NCI-H82 treated with DMSO at 0.1 percent for 48 hours (cell line): ENCODE data around the gene RAMP3.

Experiments used
- DNase-seq: peaks from one replicate; lab custom pipeline; 2025; ENCODE audit not compliant: unreplicated experiment; lab: John Stamatoyannopoulos, UW

RAMP3 gene

DNA sequence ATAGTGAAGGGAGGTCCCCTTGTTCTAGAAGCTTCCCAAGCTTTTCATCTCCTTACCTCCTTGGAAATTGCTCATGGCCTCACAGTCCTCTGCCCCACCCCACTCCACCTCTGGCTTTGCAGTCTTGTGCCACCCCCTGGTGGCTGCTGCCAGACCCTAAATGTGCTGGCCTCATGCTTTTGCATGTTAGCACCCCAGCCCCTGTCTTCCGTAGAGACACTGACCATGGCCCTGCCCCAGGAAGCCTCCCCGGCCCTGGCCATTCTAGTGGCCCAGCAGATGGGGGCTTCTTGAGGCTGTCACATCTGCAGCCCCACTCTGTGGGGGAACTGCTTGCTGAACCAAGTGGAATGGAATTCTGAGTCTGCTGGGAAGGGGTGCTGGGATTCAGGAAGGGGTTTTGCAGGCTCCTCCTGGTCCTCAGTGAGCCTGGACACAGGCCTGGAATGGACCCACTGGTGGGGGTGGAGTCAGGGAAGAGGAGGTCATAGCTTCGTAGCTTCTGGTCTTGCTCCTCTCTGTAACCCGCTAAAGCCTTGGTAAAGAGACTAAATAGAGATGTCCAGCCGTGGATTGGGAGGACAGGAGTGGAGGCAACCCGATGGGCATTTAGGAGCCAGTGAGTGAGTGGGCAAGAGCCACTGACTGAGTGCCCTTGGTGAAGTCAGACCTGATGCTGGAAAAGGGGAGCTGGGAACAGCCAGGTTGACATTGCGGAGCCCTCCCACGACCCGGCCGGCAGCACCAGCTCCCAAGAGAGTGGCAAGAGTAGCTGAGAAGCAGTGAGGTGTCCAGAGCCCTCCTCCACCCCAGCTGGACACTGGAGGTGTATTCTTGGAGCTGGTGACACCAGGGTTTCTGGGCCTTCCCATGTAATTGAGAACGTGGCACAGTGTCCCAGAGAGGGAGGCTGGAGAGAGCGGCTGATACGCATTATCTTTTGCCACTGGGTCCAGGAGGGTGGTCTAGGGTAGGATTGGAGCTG, 20.9 kb downstream of the RAMP3 start:
- no peak for DNase-seq

DNA sequence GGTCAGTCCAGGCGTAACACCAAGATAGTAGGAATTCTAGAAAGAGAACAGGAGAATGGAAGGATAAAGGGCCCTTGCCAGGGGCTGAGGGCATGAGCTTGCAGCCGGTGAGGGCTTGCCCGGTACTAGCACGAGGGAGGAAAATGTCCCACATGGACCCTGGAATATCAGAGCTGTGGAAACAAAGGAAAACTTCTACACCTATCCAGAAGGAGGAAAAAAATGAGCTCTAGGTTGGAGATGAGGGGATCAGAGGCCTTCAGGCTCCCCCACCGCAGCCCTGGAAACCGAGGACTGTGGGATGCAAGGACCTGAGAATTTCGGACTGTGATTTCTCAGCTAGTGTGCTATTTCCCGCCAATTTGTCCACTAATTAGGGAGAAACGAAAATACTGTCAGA, 22.1 kb downstream of the RAMP3 start:
- no peak for DNase-seq

DNA sequence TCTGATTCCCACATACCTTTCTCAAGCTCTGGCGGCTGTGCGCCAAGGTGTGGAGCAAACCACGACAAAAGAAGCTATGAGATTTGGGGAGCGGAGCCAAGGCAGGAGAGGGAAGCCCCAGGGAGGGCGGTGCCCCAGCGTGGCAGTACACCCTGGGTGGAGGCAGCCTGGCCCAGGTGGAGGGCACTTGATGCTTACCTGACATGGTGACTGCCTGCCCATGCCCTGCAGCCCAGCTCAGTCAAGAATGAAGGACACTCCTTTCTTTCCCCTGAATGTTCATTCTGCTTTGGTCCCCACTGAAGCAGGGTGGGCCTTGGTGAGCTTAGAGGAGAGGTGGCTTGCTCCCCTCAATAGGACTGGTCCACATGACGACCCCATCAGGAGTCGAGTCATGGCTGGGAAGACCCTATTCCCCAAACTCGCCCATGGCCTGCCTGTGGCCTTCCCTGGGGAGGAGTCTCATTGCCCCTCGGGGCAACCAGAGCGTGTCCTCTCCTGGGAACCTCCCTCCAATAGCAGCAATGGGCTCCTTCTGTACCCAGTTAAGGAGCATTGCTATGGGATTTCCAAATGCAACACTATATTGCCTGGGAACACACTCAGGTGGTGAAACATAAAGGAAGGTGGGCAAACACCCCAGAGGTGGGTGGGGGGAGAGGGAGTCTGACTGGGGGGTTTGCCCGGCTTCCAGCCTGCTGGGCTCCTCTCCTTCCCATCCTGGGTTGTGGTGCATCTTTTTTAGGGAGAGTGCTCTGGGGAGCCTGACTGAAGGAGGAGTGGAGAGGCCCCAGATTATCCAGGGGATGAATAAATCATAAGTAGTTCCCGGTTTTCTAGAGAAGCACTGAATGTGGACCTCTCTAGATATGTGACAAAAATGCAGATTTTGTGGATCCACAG, 22.7 kb downstream of the RAMP3 start:
- no peak for DNase-seq

- no peak for DNase-seq
These were observed 23.8 kb downstream of the RAMP3 start for GRCh38 chr7:45181286-45181960.

DNA sequence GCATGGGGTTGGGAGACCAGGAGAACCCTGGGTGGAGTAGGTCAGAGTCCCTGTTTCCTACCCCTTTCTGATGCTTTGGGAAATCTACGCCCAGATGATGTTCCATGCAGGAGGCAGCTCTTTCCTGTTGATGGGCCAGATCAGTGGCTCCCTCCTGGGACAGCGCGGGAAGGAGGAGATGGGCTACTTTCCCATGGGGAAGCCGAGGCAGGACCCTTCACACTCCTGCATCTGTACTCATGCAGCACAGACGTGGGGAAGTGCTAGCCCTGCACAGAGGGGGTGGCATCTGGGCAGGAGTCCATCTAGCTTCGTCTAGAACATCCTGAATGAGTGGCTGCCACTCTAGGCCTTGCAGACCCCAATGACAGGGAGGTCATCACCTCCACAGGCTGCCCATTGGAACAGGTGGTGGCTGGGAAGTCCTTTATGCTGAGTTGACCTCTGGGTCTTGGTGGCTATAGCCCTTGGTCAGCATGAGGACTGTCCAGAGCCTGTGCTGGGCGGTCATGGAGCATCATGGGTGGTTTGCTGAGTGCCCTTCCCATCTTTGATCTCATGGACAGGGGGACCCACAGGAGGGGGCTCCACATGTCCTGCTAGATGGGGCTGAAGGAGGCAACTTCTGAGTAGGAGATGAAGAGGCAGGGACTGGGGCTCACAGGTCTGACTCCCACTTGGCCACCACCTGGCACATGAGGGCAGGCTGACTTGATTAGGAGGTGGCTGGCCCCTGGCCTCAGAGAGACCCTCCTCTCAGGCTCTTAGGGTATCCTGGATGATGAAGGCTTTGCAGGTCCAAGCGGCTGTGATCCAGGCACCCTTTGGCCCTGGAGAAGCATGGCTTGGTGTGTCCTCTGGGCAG, 24.6 kb downstream of the RAMP3 start:
- no peak for DNase-seq

DNA sequence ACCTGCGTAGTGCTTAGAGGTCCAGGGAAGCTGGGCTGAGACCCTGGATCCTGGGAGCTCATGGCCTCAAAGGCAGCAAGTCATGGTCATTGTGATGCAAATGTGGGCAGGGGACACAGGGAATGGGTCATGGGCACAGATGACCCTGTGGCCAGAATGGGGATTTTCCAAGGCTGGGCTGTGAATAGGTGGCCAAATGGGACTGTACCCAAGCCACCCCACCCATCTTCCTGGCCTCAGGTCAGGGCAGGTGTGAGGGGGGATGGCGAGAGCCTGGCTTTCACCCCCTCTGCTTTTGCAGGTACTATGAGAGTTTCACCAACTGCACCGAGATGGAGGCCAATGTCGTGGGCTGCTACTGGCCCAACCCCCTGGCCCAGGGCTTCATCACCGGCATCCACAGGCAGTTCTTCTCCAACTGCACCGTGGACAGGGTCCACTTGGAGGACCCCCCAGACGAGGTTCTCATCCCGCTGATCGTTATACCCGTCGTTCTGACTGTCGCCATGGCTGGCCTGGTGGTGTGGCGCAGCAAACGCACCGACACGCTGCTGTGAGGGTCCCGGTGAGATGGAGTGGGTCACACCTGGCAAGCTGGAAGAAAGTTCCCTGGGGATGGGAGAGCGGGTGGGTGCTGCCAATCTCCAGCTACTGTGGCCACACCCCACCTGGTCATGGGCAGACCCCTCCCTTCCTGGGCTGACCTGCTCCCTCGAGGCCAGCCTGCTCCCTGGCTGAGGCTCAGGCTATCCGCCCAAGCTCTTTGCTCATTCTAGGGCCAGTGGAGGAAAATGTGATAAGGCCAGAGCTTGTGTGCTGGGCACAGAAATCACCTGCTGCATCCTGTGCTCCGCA, 25.5 kb downstream of the RAMP3 start:
- no peak for DNase-seq

GRCh38 chr7:45183711-45184210, 26.2 kb downstream of the RAMP3 start:
- no peak for DNase-seq

DNA sequence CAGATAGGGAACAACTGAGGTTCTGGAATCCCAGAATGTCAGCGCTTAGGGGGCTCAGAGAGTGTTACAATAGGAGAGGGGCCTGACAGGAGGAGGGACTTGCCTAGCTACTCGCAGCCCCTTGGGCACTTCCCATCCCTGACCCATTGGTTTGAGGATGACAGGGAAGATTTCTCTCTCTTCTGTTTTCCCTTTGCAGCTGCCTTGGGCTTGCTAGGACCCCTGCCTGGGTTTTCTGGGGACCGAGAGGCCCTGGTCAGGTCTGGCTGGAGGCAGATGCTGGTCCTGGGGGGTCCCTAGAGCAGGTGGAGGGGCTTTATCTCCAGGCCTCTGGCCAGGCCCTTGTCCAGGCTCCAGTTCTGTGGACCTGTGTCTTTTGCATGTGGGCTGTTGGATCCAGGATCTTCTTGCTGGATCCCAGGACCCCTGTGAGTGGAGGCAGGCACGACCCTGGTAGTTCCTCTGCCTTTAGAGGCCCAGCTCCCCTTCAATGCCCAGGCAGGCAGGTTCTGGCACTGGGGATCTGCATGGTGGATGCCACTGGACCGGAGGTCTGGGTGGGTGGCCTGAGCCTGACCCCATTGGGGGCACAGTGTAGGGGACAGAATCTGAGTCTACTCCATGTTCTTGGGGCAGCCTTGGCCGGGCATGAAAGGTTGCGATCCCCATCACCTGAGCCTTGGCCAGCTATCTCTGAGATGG, 26.9 kb downstream of the RAMP3 start:
- no peak for DNase-seq

GRCh38 chr7:45185028-45185863, 27.7 kb downstream of the RAMP3 start:
- DNase-seq, result no peak

GRCh38 chr7:45185864-45186250, 28.3 kb downstream of the RAMP3 start:
- DNase-seq, result no peak

DNA sequence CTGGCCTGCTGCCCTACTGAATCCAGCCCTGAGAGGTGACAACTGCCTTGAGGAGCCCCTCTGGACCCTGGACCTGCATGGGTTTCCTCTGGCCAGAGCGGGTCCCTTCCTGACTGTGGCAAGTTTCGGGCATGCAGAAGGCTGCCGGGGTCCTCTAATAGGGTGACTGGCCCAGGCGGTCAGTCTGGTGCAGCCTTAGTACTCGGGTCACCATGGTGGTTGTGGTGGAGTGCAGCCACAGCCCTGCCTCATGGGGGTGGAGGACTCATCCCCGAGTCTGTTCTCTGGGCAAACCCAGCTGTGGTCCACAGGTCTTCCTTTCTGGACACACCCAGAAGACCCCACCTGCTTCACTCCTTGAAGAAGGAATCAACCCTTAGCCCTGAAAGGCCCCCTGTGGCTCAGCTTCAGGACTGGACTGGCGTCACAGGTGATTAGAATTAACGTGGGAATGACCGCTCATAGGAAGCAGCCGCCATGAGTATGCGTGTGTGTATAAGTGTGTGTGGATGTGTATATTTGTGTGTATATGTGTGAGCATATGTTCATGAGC, 28.7 kb downstream of the RAMP3 start:
- no peak for DNase-seq

GRCh38 chr7:45187089-45187945, 29.7 kb downstream of the RAMP3 start:
- DNase-seq, result no peak

DNA sequence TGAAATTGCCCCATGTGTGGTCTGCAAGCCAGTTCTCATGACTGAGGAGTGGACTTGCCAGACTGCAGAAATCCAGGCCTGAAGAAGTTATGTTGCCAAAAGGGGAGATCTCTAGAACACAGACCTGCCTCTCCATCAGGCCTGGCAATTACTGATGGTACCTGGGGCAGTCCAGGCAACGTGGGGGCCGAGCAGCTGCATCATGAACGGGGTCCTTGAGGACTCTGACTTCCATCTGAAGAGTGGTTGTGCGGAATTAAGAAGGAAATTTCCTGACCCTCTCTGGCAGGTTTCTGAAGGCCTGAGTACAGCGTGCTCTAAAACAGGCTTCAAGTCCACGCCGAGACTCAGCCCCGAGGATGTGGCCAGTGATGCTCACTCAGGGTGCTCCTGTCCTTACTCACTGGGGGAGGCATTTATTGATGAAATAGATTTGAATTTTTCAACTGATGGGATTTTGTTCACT, 30.4 kb downstream of the RAMP3 start:
- no peak for DNase-seq

- DNase-seq, result no peak
These were observed 31.1 kb downstream of the RAMP3 start for GRCh38 chr7:45188736-45189135.

DNA sequence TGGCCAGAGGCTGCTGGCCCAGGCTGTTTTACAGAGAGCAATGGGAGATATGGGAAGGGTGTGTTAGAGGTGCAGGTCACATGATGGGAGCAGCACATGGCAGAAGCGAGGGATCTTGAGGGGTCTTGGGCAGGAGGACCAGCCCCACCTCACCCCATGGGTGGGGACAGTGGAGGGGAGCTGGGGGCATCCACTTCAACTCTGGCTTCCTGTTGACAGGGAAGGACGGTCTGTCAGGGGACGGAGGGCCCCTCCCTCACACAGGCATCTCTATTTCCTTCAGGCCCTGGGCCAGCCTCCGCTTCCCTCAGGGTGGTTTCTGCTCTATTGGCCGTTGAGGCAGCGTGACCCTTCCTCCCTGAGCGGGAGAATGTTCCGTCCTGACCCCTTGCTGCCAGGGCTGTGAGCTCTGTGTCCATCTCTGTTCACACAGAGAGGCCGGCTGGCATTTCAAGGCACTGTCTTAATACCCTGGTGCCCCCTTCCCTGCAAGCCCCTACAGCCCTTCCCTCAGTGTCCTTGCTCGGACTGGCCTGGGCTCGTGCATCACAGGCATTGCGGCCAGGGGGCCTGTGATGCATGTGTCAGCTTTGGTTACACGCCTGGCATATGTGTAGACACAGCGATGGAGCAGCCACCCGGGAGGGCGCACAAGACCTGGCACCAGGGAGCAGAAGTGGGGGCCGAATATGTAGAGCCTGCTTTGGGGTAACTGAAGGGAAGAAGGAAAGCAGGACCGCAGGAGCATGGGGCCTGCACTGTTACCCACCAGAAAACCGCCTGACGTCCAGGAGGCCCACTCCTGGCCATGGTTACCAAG, 31.8 kb downstream of the RAMP3 start:
- DNase-seq, result no peak
